GM21723 (cell line): ENCODE results near the gene ZNF142.

Source experiments
- ATAC-seq: cut with Tn5 transposase; IDR thresholded peaks from one replicate; pipeline ENCODE4 v1.9.1; 2021; ENCODE audit warnings: mild to moderate bottlenecking, moderate library complexity; ENCODE audit not compliant: unreplicated experiment

The ZNF142 gene

DNA sequence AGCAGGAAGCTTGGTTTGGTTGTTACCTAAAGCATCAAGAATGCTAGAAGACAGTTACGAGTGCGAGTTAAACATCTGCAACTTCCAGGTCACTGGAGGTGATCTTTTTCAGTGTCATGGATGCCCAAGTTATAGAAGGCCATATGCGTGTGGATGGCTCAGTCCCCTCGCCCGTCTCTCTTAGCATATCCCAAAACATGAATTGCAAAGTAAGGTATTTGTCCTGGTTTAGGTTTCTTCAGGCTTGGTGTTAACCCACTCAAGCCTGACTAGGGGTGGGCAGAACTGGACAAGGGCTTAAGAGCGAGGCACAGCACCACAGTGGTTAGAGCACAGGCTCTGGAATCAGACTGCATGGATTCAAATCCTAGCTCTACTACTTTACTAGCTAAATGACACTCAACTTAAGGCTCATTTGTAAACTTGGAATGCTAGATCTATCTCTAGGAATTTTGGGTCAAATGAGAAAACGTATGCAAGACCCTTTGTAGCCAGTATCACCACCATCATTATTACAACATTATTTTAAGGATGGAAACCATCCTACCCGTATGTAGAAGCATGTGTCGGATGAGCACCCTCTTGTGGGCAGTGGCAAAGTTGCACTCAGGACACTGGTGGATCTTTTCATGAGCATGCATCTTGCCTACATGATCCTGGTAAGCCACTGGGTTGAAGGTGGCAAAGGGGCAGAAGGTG, 11.2 kb downstream of the ZNF142 start:
- no peak for ATAC-seq

DNA sequence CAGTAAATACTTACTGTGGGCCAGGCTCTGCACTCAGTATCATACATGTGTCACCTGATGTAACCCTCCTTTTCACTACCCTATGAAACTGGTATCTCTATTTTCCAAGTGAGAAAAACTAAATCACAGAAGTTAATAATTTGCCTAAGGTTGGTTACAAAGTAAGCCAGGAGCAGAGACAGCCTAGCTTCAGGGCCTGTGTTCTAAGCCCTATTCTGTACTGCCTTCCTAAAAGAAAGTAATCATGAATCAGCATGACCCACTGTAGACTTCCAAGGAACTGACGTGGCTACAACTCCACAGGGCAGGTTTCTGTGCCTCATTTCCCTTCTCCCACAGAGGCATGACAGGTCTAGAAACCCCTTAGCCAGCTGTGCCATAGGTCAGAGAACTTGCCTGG, 14.3 kb downstream of the ZNF142 start:
- ATAC-seq: no peak

DNA sequence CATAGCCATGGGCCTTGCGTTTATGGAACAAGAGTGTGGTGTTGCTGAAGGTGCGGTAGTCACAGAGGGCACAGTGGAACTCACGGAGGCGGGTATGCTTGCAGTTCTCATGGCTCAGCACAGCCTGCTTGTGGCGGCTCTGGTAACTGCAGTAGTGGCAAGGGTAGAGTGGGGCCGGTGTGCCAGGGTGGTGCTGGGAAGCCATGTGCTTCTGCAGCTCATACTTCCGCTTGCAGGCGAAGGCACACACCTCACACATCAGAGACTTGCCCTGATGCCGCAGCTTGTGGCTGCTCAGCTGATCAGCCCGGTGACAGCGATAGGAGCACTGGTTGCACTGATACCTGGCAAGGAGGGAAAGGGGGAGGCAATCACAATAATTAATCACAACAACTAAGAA, 14.7 kb downstream of the ZNF142 start:
- no peak for ATAC-seq

DNA sequence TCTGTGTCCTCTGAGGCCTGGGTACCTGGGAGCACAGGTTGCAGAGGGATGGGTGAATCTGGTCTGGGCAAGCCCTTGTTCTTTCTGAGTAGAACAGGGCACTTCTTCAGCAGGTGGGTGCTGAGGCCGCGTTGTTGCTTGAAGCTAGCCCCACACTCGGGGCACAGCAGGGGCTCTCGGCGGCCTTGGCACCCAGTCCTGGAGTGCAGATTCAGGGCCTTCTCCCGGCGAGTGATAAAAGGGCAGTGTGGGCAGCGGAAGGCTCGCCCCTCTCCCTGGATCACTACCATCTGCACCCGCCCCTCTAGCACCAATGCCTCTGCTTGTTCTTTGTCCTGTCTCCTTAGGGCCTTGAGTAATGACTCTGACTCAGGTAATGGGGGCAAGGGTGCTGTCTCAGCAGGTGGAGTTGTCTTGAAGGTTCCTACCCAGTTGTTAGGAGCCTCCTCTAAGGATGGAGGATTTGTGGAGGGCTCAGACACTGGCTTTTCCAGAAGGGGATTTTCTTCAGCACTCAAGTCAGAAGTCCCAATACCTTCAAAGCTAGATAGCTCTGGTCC, 15.6 kb downstream of the ZNF142 start:
- no peak for ATAC-seq

DNA sequence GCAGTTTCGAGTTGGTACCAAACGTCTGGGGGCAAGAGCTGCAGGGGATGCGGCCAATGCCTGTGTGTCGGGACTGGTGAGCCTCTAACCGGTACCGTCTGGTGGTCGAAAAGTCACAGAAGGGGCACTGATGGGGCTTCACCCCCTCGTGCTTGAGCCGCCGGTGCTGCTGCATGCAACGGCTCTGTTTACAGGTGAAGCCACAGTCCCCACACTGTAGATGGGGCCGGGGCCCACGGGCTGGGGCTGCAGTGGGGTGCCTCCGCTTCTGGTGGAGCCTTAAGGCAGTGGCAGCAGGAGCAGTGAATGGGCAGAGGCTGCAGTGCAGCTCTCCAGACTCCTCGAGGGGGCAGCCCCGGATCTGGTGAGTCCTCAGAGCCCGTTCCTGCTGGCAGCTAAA, 16.6 kb downstream of the ZNF142 start:
- no peak for ATAC-seq

DNA sequence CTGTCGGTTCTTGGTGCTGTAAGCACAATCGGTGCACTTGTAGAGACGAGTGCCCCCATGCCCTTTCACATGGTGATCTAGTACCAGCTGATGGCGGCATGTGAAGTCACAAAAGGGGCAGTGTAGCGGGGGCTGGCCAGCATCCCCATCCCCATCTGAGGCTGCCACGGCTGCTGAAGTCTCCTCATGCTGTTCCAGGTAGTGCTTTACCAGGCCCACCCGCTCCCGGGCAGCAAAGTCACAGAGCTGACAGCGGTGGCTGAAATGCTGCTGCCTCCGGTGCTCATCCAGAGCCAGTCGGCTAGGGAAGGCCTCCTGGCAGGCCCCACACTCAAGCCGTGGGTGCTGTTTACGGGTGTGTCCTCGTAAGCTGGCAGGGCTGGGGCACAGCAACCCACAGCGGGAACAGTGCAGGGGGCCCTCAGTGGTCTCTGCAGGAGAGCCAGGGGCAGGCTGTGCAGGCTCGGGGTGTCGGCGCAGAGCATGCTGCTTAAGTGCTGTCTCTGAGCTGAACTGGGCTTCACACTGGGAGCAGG, 17.2 kb downstream of the ZNF142 start:
- ATAC-seq: no peak

DNA sequence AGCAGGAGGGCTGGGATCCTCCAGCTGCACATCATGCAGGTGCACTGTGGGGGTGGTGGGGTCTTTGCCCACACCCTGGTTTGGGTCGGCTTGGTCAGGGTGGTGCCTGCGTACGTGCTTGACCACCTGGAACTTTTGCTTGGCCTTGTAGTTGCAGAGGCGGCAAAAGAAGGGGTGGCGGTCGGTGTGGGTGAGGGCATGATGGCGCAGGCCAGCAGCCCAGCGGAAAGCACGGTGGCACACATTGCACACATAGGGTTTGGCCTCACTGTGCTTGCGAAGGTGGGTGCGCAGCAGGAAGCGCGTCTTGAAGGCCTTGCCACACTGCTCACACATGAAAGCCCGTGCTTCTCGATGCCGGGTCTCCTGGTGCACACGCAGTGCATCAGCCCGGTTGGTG, 21.1 kb downstream of the ZNF142 start:
- ATAC-seq: no peak

DNA sequence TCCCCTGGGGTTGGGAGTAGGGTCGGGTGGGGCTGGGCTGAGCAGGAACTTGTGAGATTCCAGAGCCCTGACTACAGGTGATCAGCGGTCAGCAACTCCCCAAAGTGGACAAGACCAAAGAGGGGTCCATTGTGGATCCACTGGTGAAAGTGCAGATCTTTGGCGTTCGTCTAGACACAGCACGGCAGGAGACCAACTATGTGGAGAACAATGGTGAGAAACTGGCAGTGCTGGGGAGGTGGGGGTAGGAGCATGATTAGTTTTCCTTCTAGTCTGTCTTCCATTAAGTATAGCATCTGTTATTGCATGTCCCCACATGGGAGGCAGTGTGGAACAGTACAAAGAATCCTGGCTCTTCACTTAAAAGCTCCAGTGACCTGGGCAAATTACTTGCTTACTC, 23.7 kb downstream of the ZNF142 start:
- no peak for ATAC-seq

DNA sequence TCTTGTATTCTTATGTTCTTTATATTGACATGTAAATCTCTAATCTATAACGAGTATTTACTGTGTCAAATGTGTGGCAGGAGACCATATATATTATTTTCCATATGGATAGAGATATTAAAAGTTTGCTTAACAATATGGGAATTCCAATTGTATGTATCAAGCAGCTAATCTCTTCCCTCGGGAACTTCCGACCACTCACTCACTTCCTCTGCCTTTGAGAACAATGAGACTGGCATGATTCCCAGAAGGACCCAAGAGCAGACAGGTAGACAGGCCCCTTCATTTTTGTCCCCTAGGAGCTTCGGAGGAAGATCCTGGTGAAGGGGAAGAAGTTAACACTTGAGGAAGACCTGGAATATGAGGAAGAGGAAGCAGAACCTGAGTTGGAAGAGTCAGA, 27.6 kb downstream of the ZNF142 start:
- no peak for ATAC-seq

DNA sequence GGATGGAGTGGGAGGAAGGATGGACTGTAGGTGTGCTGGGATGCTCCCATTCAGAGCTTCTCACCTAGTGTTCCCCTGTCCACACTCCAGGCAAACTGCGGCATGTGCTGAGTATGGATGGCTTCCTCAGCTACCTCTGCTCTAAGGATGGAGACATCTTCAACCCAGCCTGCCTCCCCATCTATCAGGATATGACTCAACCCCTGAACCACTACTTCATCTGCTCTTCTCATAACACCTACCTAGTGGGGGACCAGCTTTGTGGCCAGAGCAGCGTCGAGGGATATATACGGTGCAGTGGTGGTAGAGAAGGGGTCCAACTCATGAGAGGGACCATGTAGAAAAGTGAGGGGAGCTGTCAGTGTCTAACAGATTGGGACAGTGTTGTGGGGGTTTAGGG, 31.5 kb downstream of the ZNF142 start:
- no peak for ATAC-seq

DNA sequence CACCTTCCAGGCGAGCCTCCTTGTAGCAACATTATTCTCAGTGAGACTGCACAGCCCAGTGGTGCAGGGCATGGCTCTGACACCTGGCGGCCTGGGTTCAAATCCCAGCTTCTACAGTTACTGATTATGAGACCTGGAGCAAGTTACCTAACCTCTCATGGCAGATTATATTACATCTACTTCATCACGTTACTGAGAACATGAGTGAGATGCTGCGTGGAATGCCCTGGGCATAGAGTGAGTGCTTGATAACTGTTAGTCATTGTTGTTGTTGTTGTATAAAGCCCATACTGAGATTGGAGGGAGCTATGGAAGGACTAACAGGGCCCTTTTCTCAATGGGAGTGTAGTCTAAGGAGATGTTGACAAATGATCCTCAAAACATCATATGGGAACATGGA, 33.1 kb downstream of the ZNF142 start:
- no peak for ATAC-seq

DNA sequence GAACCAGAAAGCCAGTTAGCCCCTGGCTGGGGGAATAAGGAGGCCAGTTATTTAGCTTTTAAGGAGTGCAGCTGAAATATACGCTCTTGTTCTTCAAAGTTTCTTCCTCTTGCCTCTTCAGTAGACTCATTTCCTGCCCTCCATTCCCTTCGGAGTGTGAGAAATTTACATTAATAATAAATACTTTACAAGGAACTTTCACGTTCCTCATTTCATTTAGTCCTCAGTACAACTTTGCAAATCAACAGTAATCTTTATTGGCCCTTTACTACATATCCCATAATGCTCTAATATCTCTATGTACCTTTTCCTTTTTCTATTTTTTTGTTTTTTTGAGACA, 36.1 kb downstream of the ZNF142 start:
- no peak for ATAC-seq

DNA sequence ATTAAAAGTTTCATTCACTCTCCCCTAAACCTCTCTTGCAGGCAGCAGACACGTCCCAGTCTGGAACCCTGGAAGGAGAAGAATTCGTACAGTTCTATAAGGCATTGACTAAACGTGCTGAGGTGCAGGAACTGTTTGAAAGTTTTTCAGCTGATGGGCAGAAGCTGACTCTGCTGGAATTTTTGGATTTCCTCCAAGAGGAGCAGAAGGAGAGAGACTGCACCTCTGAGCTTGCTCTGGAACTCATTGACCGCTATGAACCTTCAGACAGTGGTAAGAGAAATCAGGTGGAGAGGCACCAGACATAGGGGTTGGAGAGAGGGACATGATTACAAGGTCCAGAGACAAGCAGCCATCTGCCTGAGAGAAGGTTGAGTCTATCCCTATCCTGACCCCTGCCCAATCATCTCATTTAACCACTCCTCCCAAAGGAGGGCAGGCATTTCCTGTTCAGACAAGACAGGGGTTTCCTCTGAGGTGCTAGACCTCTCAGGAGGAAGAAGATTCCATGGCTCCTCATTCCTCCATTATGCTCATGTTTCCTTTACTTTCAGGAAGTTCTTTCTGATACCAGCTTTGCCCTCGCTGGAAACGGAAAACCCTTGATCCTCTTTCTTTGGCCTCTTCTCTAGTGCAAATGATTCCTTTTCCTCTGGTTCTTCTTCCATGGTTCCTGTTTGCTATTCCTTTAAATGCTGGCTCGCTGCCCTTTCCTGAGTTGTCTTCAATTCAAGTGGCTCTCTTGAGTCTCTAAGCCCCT, 36.6 kb downstream of the ZNF142 start:
- no peak for ATAC-seq

DNA sequence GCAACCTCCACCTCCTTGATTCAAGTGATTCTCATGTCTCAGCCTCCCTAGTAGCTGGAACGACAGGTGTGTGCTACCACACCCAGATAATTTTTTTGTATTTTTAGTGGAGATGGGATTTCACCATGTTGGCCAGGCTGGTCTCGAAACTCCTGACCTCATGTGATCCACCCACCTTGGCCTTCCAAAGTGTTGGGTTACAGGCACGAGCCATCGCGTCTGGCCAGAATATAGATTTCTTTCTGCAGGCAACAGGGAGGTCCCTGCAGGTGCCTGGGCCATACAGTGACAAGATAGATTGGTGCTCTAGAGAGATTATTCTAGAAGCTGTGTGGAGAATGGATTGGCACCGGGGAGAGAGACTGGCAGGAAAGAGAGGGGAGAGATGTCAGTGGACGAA, 38.4 kb downstream of the ZNF142 start:
- no peak for ATAC-seq

DNA sequence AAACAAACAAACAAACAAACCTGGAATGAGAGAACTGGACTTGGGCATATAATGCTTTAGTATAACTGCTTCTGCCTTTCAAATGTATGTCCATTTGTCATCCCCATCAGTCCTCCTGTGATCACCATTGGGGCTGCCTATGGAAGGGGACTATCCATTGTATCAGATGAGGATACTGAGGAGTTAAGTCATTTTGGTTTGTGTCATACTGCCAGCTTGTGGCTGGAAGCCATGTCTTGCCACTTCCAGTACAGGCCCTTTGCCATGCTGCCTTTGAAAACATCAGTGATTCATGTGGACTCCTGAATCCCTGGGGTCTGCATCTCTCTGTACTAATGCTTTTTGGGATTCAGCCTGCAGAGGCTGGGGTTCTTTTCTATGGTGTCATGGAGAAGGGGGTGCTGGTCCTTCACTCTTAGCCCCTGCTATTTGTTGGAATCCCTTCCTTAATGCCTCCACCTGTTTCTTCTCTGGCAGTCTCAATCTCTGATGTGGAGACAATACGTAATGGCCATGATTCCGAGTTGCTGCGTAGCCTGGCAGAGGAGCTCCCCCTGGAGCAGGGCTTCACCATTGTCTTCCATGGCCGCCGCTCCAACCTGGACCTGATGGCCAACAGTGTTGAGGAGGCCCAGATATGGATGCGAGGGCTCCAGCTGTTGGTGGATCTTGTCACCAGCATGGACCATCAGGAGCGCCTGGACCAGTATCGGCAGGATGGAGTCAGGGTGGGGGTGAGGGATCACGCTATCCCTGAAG, 41.1 kb downstream of the ZNF142 start:
- ATAC-seq: no peak

DNA sequence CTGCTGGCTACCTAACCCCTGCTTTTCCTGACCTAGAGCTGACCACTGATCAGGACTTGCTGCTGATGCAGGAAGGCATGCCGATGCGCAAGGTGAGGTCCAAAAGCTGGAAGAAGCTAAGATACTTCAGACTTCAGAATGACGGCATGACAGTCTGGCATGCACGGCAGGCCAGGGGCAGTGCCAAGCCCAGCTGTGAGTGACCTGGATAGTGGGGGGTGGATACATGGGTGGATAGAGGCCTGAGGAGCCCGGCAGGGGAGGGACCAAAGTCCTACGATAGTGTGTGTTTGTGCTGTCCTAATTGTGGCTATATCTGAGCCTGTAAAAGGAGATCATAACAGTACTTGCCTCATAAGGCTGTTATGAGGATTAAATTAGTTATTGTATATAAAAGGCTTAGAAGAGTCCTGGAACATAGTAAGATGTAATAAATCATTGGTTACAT, 43.5 kb downstream of the ZNF142 start:
- no peak for ATAC-seq

DNA sequence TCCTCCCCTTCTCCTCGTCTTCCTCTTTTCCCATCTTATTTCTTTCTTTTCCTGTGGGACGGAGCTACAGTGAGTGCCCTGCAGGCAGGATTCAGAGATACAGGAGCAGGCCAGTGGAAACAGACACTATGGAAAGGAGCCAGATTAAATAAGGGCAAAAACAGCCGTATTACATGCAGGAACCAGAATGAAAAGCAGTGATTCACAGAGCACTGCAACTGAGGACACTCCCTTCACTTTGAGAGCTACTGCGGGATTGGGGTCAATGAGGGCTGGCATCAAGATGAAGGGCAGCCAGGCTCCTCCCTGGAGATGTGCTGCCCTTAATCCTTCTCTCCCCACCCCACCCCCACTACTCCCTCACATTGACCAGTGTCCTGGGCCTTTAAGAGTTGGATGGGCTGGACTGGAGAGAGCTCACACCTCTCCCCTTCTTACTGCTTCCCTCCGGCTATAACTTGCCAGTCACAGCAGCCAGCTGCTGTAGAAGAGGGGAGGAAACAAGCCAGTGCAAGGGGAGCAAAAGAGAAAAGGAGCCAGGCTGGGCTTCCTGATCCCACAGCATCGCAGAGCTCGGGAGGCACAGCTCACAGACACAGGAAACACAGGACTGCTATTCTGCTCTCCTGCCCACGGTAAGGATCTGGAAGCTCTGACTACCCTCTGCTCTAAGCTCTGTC, 51.8 kb downstream of the ZNF142 start, which contains the start of gene PLCD4:
Gene PLCD4, plus strand, starts transcription at position 464 of the 680 bp plus-strand sequence. CDS start 7,841 bp downstream, outside the sequence.
- ATAC-seq: no peak

DNA sequence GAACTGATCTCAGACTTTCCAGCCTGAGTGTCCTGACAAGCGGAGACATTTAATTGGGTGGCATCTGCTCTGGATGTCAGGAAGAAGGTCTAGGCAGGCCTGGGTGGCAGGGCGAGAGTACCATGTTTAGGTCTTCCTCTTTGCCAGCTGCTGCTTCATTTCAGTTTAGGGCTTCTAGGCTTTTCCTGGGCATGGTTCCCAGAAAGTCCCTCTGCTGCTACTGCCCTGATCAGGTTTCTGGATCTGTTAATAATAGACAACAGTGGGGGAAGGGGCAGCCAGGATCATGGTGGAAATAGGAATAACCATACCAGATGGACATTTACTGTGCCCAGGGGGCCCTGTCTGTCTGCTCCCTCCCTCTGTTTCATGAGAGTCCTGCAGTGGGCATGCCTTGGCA, 54.0 kb downstream of the ZNF142 start:
- ATAC-seq: no peak
